CMK (cell line): ENCODE results near the gene MAN1C1.
A peak's percentile ranks its signal among the peaks of the same experiment; 100 is the strongest.
"Not testable (repeated sequence)": the region's sequence is repeated elsewhere in the genome, so short reads cannot be mapped to it uniquely, and the experiment has no call there.

ENCODE experiments used
- DNase-seq: peaks from one replicate; pipeline ENCODE4 v3.0.0-alpha.2; 2010; ENCODE audit warnings: low read depth

MAN1C1 gene

GRCh38 chr1:25680701-25681100, 64.1 kb downstream of the MAN1C1 start:
- DNase-seq, result no peak

- DNase-seq, result no peak
These were observed 65.5 kb downstream of the MAN1C1 start for GRCh38 chr1:25682059-25682601.

DNA sequence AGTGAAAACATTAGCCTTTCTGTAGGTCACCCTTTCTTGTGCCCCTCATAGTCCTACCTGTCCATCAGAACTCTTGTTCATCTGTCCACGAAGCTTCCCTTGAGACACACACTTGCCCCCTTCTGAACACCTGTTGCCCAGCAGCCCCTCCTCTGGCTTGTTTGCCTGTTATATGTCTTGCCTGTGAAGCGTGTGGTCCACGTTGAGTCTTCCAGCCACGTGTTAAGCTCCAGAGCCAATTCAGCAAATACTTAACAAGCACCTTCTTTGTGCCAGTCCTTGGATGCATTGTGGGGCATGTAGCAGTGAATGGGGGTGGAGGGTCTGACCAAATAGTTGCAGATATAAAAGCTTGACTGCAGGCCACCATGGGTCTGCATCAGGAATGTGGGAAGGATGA, 66.6 kb downstream of the MAN1C1 start:
- DNase-seq, result no peak

DNA sequence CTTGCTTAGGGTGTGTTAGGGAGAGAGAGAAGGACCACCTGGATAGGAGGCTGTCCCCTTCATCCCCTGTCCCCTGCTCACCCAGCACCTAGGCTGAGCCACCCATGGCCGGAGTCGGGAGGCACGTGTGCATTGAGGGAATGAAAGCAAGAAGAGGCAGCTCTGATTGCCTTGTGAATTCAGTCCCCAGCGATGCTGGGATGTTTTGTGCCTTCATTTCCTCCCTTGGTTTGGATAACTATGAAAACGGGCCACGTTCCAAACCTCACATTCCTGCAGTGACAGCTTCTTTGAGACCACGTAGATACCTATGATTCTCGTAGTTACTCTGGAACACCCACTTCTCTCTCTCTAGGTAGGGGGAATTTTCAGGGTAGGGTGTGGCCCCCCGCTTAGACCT, 67.1 kb downstream of the MAN1C1 start:
- no peak for DNase-seq

DNA sequence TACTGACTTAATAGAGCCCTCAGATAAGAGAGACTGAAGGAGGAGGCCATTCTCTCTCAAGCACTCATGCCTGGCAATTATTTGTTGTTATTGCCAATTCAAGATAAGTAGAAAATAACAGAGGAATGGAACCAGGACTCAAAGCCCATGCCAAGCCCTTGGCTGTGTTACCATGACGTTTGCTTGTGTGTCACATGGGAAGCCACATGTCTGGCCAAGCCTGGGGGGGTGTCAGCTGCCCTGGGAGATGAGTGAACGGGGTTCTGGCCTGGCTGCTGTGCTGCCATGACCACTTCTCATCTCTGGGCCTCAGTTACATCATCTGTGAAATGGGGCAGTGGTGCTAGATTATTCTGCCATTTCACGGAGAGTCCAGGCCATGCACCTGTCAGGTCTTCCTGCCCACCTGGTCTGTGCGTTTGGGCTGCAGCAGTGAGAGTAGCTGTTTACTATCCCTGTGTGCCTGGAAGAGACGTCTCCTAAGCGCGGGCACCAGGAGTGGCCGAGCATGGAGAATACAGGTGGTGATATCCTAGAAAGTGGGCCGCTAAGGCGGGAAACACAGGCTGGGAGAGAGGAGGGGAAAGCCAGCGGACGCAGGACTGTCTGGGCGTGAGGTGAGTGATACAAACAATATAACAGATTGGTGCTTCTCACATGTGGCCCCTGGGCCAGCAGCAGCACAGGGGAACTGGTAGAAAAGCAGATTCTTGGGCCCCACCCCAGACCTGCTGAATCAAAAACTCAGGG, 67.8 kb downstream of the MAN1C1 start:
- no peak for DNase-seq

GRCh38 chr1:25685211-25685750, 68.7 kb downstream of the MAN1C1 start:
- no peak for DNase-seq

GRCh38 chr1:25685938-25686665, 69.5 kb downstream of the MAN1C1 start:
- no peak for DNase-seq

- no peak for DNase-seq
These were observed 70.8 kb downstream of the MAN1C1 start for GRCh38 chr1:25687221-25688017.

- no peak for DNase-seq
These were observed 72.0 kb downstream of the MAN1C1 start for GRCh38 chr1:25688390-25689119.

- DNase-seq, result no peak
These were observed 73.2 kb downstream of the MAN1C1 start for GRCh38 chr1:25689686-25690381.

DNA sequence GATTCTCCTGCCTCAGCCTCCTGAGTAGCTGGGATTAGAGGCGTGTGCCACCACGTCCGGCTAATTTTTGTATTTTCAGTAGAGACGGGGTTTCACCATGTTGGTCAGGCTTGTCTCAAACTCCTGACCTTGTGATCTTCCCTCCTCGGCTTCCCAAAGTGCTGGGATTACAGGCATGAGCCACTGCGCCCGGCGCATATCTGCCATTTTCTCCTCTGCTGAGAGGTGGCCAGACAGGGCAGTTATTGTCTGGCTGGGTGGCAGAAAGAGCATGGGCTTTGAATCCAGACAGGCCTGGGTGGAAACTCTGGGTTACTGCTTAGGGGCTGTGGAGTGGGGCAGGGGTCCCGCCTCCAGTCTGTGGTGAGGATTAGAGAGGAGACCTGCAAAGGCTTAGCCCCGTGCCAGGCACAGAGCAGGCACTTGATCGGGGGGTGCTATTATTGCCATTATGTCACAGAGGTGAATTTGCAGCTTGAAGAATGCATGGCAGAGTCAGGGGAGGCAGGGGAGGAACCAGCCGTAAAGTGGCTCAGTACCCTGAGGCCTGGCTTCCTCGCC, 73.9 kb downstream of the MAN1C1 start:
- DNase-seq, result no peak

GRCh38 chr1:25691211-25691610, 74.6 kb downstream of the MAN1C1 start:
- DNase-seq, result no peak

GRCh38 chr1:25692560-25692959, 76.0 kb downstream of the MAN1C1 start:
- peak; percentile 43 for DNase-seq

- DNase-seq, result no peak
These were observed 77.8 kb downstream of the MAN1C1 start for GRCh38 chr1:25694167-25695007.

GRCh38 chr1:25695090-25695770, 78.6 kb downstream of the MAN1C1 start:
- peak; percentile 39 for DNase-seq

DNA sequence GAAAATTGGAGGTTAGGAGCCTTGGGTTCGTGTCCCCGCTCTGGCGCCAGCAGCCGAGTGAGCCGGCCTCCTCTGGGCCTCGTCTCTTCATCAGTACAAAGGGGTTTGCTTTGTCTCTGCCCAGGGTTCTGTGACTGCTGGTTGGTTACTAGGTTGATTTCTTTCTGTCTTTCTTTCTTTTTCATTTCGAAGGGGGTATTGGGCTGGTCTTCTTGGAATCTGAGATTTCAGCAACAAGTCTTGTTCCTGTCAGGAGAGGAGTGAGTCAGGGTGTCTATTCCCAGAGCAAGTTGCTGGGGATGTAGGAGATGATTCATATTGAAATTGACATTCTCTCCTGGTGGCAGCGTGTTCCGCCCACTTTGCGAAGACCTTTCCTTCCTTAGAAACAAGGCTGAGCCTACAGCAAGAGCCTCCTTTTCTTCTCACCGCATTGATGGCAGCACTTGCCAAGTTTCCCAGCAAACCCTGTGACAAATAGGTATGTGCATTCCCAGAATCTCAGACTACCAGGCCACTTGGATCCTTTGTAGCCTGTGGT, 79.2 kb downstream of the MAN1C1 start:
- no peak for DNase-seq

DNA sequence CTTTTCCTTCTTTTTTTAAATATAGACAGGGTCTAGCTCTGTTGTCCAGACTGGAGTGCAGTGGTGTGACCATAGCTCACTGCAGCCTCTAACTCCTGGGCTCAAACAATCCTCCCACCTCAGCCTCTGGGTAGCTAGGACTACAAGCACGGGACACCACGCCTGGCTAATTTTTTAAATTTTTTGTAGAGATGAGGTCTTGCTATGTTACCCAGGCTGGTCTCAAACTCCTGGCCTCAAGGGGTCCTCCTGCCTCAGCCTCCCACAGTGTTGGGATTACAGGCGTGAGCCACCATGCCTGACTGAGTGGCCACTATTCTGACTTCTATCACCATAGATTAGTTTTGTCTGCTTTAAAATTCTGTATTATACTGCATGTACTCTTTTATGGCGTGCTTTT, 80.1 kb downstream of the MAN1C1 start:
- not testable (repeated sequence) for DNase-seq

- no peak for DNase-seq
These were observed 81.0 kb downstream of the MAN1C1 start for GRCh38 chr1:25697435-25698217.
